HL-60 (cell line): ENCODE measurements around the gene TMC5.

ENCODE experiments used
- GABPA ChIP-seq: IDR thresholded peaks from 2 replicates; pipeline ENCODE4 v1.6.1; 2012; ENCODE audit warnings: low read depth
- POLR2AphosphoS5 ChIP-seq: IDR thresholded peaks from 2 replicates; pipeline ENCODE4 v1.6.1; 2012; ENCODE audit warnings: low read depth
- TF ChIP-seq, protein P1 (sequence below): IDR thresholded peaks from one replicate; pipeline ENCODE4 v1.5.1; 2011; ENCODE audit warnings: low read length, control low read depth, inconsistent platforms; ENCODE audit not compliant: insufficient read depth

DNA sequence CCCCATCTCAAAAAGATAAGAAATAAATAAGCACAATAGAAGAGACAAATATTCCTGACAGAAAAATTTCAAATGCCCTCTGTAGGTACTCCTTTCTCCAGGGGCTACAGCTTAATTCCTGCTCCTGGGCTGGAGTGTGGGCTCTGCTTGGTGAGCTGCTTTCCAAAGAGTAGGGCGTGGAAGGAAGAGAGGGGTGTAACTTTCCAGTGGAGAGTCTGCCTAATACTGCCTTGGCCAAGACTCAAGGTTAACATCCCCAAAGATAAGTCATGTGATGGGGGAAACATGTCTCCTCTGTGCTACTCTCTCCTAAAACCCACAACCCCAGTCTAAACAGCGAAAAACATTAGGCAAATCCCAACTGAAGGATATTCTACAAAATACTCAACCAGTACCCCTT lies 42.7 kb downstream of the TMC5 start:
- TF ChIP-seq, protein P1, sequence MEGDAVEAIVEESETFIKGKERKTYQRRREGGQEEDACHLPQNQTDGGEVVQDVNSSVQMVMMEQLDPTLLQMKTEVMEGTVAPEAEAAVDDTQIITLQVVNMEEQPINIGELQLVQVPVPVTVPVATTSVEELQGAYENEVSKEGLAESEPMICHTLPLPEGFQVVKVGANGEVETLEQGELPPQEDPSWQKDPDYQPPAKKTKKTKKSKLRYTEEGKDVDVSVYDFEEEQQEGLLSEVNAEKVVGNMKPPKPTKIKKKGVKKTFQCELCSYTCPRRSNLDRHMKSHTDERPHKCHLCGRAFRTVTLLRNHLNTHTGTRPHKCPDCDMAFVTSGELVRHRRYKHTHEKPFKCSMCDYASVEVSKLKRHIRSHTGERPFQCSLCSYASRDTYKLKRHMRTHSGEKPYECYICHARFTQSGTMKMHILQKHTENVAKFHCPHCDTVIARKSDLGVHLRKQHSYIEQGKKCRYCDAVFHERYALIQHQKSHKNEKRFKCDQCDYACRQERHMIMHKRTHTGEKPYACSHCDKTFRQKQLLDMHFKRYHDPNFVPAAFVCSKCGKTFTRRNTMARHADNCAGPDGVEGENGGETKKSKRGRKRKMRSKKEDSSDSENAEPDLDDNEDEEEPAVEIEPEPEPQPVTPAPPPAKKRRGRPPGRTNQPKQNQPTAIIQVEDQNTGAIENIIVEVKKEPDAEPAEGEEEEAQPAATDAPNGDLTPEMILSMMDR: no peak
- TF ChIP-seq GABPA: no peak
- TF ChIP-seq POLR2AphosphoS5: no peak
